Activated CD4-positive, alpha-beta T cell treated with anti-CD3 and anti-CD28 coated beads, Interleukin-2, amount 10 ng/mL, durations not matched to agents 7 days and 5 days (primary cell): ENCODE data around the gene UBE2E1. TPM values are rescaled to one million over a fixed set of nuclear protein-coding genes. Genes with fewer than 3 reads are reported as not detected.
A peak's percentile ranks its signal among the peaks of the same experiment; 100 is the strongest.
"Not testable (repeated sequence)": the region's sequence is repeated elsewhere in the genome, so short reads cannot be mapped to it uniquely, and the experiment has no call there.

Source experiments
- CTCF ChIA-PET: fragments of 350-600 bp; sonication (Branson Sonifier 250); formaldehyde crosslinking; loops from one replicate; lab custom pipeline; 2021; ENCODE audit warnings: antibody characterized with exemption; lab: Charles Lee
- POLR2A ChIA-PET: fragments of 350-600 bp; sonication (Branson Sonifier 250); formaldehyde crosslinking; loops from one replicate; lab custom pipeline; 2021; ENCODE audit warnings: antibody characterized with exemption; lab: Charles Lee
- DNase-seq: peaks from one replicate; pipeline ENCODE4 v3.0.0-alpha.2; 2020
- H3K27ac Mint-ChIP-seq: one replicate; pipeline ENCODE4 v1.8.0; 2021; ENCODE audit warnings: mild to moderate bottlenecking, moderate library complexity, mixed read lengths
- H3K27me3 Mint-ChIP-seq: one replicate; pipeline ENCODE4 v1.8.0; 2021; ENCODE audit warnings: mixed read lengths
- H3K36me3 Mint-ChIP-seq: one replicate; pipeline ENCODE4 v1.8.0; 2021; ENCODE audit warnings: low read depth, mixed read lengths
- H3K4me1 Mint-ChIP-seq: one replicate; pipeline ENCODE4 v1.8.0; 2021; ENCODE audit warnings: mixed read lengths
- H3K4me3 Mint-ChIP-seq: one replicate; pipeline ENCODE4 v1.8.0; 2021; ENCODE audit warnings: mild to moderate bottlenecking, moderate library complexity, mixed read lengths
- H3K9me3 Mint-ChIP-seq: one replicate; pipeline ENCODE4 v1.8.0; 2021; ENCODE audit warnings: mixed read lengths
- total RNA-seq, 2 experiments: library from RNA; stranded (reverse); gene quantifications; one replicate each; pipeline ENCODE4 v1.2.3, GENCODE V29; 2021

UBE2E1 gene
- total RNA-seq, 2 experiments from 2014 or later: 65.5 to 66.1 TPM

DNA sequence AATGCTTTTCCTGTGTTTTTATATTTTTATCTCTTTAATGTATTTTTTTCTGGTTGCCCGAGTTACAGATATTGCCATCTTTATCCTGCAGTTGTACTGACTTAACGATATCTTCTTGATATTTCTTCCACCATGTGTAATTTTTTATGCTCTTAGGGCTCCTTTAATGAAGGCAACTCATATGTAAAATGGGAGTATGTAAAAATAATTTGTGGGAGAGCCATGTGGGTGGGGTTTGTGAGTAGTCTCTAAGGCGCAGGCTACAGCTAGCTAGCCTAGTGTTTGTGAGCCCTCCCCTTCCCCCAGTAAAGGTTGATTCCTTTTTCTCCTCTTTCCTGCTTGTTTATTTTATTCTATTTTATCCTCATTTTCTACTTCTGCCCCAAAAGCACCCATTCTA is 38.1 kb downstream of the UBE2E1 start:
- peaks cover 10% of the 10 kb centered on the region for H3K36me3 Mint-ChIP-seq
- peaks cover 4% of the 10 kb centered on the region for H3K4me1 Mint-ChIP-seq
- no peak overlapping the region for H3K27ac Mint-ChIP-seq
- H3K9me3 Mint-ChIP-seq: no peaks in the 10 kb centered on the region
- no peaks in the 10 kb centered on the region for H3K27me3 Mint-ChIP-seq
- CTCF ChIA-PET: interaction anchor here (0.6 to 1.7 kb wide), 2 partner anchors 12 to 70 kb away, joined by 3 read pairs; no protein-coding TSS in a partner anchor
- POLR2A ChIA-PET: no interaction called here
- no peak for DNase-seq
- H3K4me3 Mint-ChIP-seq: no peak overlapping the region

DNA sequence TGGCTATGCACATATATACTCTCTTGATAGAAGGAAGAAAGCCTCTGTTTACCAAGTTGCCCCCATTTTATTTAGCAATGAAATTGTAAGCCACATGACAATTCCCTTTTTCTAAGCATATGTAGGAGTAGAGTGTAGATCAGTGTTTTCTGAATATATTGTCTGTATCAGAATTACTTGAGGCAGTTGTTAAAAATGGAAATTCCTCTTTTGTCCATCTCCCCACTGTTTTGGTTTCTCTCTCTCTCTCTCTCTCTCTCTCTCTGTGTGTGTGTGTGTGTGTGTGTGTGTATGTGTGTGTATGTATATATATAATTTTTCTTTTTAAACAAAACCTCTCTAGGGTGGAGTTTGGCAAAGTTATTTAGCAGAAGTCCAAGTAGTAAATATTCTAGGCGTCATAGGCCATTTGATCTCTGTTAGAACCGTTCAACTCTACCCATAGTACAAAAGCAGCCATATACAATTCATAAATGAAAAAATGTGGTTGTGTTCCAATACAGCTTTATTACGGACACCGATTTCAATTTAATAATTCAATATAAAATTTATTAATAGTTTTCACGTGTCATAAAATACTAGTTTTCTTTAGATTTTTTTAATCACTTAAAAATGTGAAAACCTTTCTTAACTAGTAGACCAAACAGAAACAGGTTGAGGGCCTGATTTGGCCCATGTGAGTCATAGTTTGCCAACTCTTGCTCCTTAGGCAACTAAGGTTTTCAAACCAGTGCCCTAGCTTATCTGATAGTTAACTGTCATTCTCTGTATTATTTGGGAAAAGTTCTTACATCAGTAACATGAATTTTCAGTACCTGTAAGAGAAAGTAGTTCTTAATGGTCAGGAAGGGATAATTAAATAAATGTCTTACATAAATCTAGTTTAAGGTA is 39.8 kb downstream of the UBE2E1 start:
- no peak for DNase-seq
- ChIA-PET CTCF (interaction anchor here (0.9 to 1.9 kb wide), 4 partner anchors 8 to 36 kb away, joined by 3 to 5 read pairs (median 3); no protein-coding TSS in a partner anchor), POLR2A (no interaction called here)
- H3K27me3 Mint-ChIP-seq: no peaks in the 10 kb centered on the region
- peaks cover 13% of the 10 kb centered on the region for H3K36me3 Mint-ChIP-seq
- no peak overlapping the region for H3K4me3 Mint-ChIP-seq
- no peak overlapping the region for H3K27ac Mint-ChIP-seq
- H3K9me3 Mint-ChIP-seq: peaks cover 2% of the 10 kb centered on the region
- H3K4me1 Mint-ChIP-seq: peaks cover 4% of the 10 kb centered on the region

- H3K36me3 Mint-ChIP-seq: peaks cover 27% of the 10 kb centered on the region
- H3K27ac Mint-ChIP-seq, H3K4me3 Mint-ChIP-seq, H3K4me1 Mint-ChIP-seq, H3K27me3 Mint-ChIP-seq, POLR2A ChIA-PET, H3K9me3 Mint-ChIP-seq, DNase-seq: not testable (repeated sequence)
- CTCF ChIA-PET: interaction anchor here (0.9 kb wide), 1 partner anchor 11 kb away, joined by 3 read pairs; no protein-coding TSS in a partner anchor
Measured at GRCh38 chr3:23849462-23849861, 43.7 kb downstream of the UBE2E1 start.

GRCh38 chr3:23856286-23856685 is 50.5 kb downstream of the UBE2E1 start:
- H3K9me3 Mint-ChIP-seq: peaks cover 5% of the 10 kb centered on the region
- no peak overlapping the region for H3K4me3 Mint-ChIP-seq
- peaks cover 30% of the 10 kb centered on the region for H3K4me1 Mint-ChIP-seq
- H3K27me3 Mint-ChIP-seq: no peaks in the 10 kb centered on the region
- DNase-seq: no peak
- CTCF ChIA-PET: interaction anchor here (0.6 to 1.1 kb wide), 2 partner anchors 22 to 1286 kb away, joined by 3 read pairs; no protein-coding TSS in a partner anchor
- no peak overlapping the region for H3K27ac Mint-ChIP-seq
- POLR2A ChIA-PET: no interaction called here
- H3K36me3 Mint-ChIP-seq: peaks cover 17% of the 10 kb centered on the region

GRCh38 chr3:23859012-23859743 is 53.4 kb downstream of the UBE2E1 start:
- no peak for DNase-seq
- no peak overlapping the region for H3K4me3 Mint-ChIP-seq
- H3K27ac Mint-ChIP-seq: peak overlapping the region; percentile 3
- H3K27me3 Mint-ChIP-seq: no peaks in the 10 kb centered on the region
- no peaks in the 10 kb centered on the region for H3K9me3 Mint-ChIP-seq
- CTCF ChIA-PET: interaction anchor here (1.1 kb wide), 1 partner anchor 14 kb away, joined by 3 read pairs; no protein-coding TSS in a partner anchor
- peaks cover 35% of the 10 kb centered on the region for H3K4me1 Mint-ChIP-seq
- peaks cover 1% of the 10 kb centered on the region for H3K36me3 Mint-ChIP-seq
- POLR2A ChIA-PET: no interaction called here

DNA sequence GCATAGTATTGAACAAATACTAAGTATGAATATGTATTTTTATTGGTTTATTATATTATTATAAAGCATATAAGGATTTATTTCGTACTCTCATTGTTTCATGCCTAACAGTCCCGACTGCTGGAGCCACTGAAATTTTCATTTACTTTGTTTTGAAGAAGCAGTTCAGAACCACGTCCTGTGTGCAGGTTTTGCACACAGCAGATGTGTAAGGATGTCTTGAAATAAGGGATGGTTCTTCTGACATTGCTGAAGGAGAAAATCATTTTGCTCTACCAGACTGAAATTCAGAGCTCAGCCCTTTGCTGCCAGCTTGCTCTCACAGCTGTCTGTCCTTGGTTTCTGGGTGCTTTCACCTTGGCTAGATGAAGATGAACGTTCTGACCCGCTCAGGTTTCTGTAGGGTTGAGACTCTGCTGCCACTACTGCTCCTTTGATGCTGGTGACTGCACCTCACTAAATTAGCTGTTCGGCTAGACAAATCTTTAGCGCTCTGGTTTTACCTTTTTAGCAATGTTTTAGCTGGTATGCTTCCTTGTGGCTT is 54.2 kb downstream of the UBE2E1 start:
- peaks cover 35% of the 10 kb centered on the region for H3K4me1 Mint-ChIP-seq
- peaks cover 1% of the 10 kb centered on the region for H3K36me3 Mint-ChIP-seq
- H3K4me3 Mint-ChIP-seq: no peak overlapping the region
- DNase-seq: peak; percentile 16
- H3K27me3 Mint-ChIP-seq: no peaks in the 10 kb centered on the region
- H3K9me3 Mint-ChIP-seq: no peaks in the 10 kb centered on the region
- CTCF ChIA-PET: interaction anchor here (1.1 kb wide), 1 partner anchor 15 kb away, joined by 3 read pairs; no protein-coding TSS in a partner anchor
- H3K27ac Mint-ChIP-seq: peak overlapping the region; percentile 48
- POLR2A ChIA-PET: no interaction called here

GRCh38 chr3:23861689-23862088 is 55.9 kb downstream of the UBE2E1 start:
- ChIA-PET CTCF (no interaction called here), POLR2A (no interaction called here)
- Mint-ChIP-seq H3K27me3 (no peaks in the 10 kb centered on the region), H3K4me1 (peaks cover 35% of the 10 kb centered on the region), H3K27ac (no peak overlapping the region), H3K4me3 (no peak overlapping the region), H3K36me3 (peaks cover 1% of the 10 kb centered on the region), H3K9me3 (no peaks in the 10 kb centered on the region)
- no peak for DNase-seq

DNA sequence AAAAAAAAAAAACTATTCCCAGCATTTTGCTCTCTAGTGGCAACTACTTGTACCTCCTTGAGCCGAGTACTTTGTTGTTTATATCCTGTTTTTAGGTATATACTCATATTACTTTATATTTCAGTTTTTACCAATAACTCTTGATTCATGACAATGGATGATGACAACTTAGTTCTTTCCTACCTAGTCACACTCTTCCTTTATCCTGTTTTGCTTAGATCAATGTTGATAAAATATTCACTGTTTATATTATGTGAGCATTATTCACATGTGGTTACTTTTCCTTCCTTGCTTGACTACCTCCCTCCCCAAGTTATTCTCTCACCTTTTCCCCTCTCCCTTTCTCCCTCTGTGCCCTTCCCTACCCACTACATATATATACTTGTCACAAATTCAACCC is 57.3 kb downstream of the UBE2E1 start:
- Mint-ChIP-seq H3K27me3 (no peaks in the 10 kb centered on the region), H3K36me3 (no peaks in the 10 kb centered on the region), H3K4me1 (peaks cover 23% of the 10 kb centered on the region), H3K27ac (no peak overlapping the region), H3K9me3 (no peaks in the 10 kb centered on the region), H3K4me3 (no peak overlapping the region)
- POLR2A ChIA-PET: no interaction called here
- no peak for DNase-seq
- CTCF ChIA-PET: interaction anchor here (0.6 kb wide), 1 partner anchor 146 kb away, joined by 3 read pairs; no protein-coding TSS in a partner anchor

- Mint-ChIP-seq H3K27me3 (no peaks in the 10 kb centered on the region), H3K27ac (no peak overlapping the region), H3K36me3 (no peaks in the 10 kb centered on the region), H3K4me1 (peaks cover 10% of the 10 kb centered on the region), H3K9me3 (no peaks in the 10 kb centered on the region), H3K4me3 (no peak overlapping the region)
- CTCF ChIA-PET: interaction anchor here (1.0 kb wide), 1 partner anchor 12 kb away, joined by 3 read pairs; no protein-coding TSS in a partner anchor
- no peak for DNase-seq
- POLR2A ChIA-PET: no interaction called here
Measured at GRCh38 chr3:23864931-23865330, 59.2 kb downstream of the UBE2E1 start.

GRCh38 chr3:23865595-23866396 is 60.0 kb downstream of the UBE2E1 start:
- Mint-ChIP-seq H3K36me3 (no peaks in the 10 kb centered on the region), H3K27me3 (no peaks in the 10 kb centered on the region), H3K4me3 (no peak overlapping the region), H3K9me3 (no peaks in the 10 kb centered on the region), H3K4me1 (peaks cover 5% of the 10 kb centered on the region), H3K27ac (no peak overlapping the region)
- CTCF ChIA-PET: interaction anchor here (1.0 to 1.3 kb wide), 3 partner anchors 12 to 55 kb away, joined by 3 to 4 read pairs (median 3); no protein-coding TSS in a partner anchor
- no peak for DNase-seq
- POLR2A ChIA-PET: no interaction called here

- Mint-ChIP-seq H3K27me3 (no peaks in the 10 kb centered on the region), H3K4me3 (no peak overlapping the region), H3K4me1 (peaks cover 3% of the 10 kb centered on the region), H3K27ac (no peak overlapping the region), H3K36me3 (no peaks in the 10 kb centered on the region), H3K9me3 (no peaks in the 10 kb centered on the region)
- CTCF ChIA-PET: no interaction called here
- POLR2A ChIA-PET: no interaction called here
- DNase-seq: no peak
Measured at GRCh38 chr3:23867400-23867799, 61.6 kb downstream of the UBE2E1 start.

DNA sequence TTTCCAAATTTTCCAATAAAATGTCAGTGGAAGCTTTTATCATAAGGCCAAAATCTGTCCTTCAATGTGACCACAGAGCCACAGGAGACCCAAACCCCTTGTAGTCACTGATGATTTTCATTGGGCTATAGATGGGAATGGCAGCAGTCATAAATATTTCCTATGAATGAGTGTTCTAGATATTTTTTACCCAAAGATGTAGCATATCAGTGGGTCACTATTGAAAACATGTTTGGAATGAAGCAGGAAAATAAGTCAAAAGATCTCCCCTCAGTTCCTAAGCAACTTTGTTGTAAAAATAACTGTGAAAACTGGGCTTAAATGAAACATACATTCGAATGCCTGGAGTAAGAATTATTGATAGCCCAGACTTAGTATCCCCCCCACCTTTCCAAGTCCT is 62.1 kb downstream of the UBE2E1 start:
- H3K9me3 Mint-ChIP-seq: no peaks in the 10 kb centered on the region
- peaks cover 3% of the 10 kb centered on the region for H3K4me1 Mint-ChIP-seq
- H3K4me3 Mint-ChIP-seq: no peak overlapping the region
- ChIA-PET POLR2A (no interaction called here), CTCF (no interaction called here)
- no peaks in the 10 kb centered on the region for H3K36me3 Mint-ChIP-seq
- no peak overlapping the region for H3K27ac Mint-ChIP-seq
- no peak for DNase-seq
- no peaks in the 10 kb centered on the region for H3K27me3 Mint-ChIP-seq
